HG02759 (cell line): ENCODE data around the gene LPAR3.
"Not testable (repeated sequence)": the region's sequence is repeated elsewhere in the genome, so short reads cannot be mapped to it uniquely, and the experiment has no call there.

Experiments
- ATAC-seq: cut with Tn5 transposase; IDR thresholded peaks from one replicate; pipeline ENCODE4 v1.9.1; 2021; ENCODE audit warnings: mild to moderate bottlenecking, moderate library complexity; ENCODE audit not compliant: unreplicated experiment

LPAR3 gene

DNA sequence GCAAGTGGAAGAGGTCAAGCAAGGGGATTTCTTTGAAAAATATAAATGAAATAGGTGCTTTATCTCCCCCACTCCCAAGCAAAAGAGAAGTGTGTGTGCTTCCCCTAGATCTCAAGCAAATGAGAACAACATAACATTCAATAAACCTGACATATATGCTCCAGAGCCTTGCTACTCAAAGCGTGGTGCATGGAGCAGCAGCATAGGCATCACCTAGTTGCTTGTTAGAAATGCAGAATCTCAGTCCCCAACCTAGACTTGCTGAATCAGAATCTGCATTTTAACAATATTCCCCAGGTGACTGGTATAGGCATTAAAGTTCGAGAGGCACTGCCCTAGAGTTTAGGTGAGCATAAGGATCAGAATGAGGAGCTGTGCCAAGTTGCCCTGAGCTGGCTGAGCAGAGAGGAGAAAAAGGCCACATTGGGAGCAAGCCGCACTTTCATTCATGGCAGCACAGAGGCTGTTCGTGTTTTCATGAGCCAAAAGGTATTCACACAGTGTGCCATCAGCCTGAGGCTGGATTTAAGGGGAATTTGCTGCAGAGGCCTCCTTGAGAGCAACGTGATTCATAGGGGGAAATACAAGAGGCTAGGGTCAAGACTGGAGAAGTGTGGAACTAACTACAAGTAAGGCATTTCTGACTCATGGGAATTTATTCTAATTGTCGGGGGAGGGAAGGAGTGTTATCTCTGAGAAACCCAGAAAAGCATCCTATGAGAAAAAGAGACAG is 14.3 kb upstream of the LPAR3 start:
- ATAC-seq, result no peak

DNA sequence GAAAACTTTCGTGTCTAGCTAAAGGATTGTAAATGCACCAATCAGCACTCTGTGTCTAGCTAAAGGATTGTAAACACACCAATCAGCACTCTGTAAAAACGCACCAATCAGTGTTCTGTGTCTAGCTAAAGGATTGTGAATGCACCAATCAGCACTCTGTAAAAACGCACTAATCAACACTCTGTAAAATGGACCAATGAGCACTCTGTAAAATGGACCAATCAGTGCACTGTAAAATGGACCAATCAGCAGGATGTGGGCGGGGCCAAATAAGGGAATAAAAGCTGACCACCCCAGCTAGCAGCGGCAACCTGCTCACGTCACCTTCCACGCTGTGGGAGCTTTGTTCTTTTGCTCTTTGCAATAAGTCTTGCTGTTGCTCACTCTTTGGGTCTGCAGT is 9.7 kb upstream of the LPAR3 start:
- ATAC-seq, result not testable (repeated sequence)

DNA sequence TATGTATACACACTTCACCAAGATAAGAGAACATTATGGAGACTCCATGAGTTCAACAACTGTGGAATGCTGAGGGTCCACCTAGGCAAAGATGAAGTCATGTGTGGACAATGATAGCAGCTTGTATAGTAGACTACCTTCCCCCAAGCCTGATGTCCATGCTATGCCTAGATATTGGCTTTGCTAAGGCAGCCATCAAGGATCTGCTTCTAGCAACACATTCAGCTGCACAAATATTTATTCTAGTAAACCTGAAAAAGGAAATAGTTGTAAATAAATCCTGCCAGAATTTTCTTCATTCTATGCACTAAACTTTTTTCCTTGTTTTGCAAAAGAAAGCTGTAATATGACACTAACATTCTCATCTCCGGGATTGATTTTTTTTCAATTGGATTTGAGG is 7.0 kb upstream of the LPAR3 start:
- no peak for ATAC-seq

DNA sequence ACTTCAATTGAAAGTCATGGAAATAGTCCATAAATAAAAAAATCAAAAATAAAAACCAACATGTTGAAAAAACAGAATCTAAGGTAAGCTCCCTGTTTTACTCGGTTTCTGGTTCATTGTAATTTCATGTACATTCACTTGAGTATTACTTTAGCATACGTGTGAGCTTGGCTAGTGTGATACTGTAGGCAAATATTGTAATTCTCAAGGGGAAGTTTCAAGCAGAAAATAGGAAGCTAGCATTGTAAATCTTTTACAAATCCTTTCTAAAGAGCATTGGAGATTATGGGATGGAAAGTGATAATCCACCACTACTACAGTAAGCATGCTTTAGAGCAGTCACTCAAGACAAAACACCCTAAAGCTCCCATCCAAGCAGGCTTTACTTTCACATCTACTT is 3.3 kb upstream of the LPAR3 start:
- ATAC-seq, result no peak

DNA sequence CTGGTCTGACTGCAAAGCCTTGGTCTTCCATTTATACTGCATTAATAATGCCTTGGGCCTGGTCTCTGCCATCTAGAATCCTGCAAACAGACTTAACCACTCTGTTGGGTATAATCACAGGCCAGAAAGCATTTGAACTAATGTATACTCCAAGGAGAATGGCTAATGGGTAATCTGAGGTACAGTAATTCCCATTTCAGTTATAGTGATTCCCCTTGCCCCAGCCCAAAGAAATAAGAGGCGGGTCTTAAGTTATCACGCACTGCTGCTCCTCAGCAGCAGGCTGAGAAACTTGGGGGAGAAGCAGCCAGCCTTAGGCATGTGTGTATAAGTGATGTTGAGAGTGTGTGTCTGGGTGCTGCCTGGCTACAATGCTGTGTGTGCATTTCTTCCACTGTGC is 2.4 kb downstream of the LPAR3 start:
- ATAC-seq, result no peak

DNA sequence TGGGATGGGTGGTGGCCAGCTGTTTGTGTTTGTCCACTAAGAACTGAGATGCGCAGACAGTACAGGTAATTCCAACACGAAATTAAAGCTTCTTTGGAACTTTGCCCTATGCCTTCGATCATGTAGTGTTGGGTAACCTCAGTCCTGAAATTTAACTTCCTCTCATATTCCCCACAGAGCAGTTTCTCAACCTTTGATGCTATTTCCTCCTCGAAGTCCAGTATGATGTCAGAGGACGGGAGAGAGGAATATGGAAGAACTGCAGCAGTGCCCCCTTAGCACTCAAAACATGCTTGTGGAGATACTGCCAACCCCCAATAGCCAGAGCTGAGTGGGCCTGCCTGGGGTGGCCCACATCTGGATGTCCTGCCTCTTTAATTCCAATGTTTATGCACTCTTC is 3.6 kb downstream of the LPAR3 start:
- ATAC-seq, result no peak

DNA sequence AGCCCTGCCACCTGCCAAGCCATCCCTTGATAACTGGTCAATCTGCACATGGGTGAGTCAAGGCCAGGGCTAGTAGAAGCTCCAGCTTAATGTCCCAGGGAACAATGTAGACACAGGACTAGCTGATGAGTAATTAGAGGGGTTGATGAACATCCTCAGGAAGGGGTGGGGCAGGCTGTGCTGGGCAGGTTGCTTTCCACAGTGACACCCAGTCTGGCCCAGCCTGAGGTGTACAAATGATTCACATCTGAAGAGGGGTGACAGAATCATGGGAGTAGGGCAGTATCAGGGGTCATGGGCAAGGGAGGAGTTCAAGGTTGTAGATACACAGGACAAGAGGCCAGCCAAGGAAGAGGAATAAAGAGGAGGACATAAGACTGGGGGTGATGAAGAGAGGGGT is 4.3 kb downstream of the LPAR3 start:
- ATAC-seq, result no peak

DNA sequence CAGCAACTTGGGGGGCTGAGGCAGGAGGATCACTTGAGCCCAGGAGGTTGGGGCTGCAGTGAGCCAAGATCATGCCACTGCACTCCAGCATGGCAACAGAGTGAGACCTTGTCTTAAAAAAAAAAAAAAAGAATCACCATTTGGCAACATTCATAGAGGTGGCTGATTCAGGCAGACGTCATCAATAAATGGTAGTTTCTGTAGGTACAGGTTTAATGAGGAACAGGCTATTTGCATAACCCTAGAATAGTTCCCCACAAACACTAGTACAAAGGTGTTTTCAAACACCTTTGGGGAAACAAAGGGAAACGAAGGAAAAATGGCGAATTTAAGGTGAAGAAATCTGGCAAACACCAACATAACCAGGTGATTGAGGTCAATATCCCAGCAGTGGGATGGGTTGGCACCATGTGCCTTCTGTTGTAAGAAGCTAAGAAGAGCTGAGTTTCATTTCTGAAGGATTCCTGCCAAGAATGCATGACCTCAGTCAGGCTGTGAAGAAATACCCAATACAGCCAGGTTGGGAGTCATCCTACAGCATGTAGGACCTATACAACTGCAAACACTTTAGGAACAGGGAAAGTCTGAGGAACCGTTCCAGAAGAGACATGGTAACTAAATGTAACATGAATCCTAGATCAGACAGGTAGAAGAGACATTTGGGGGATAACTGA is 5.6 kb downstream of the LPAR3 start:
- ATAC-seq, result no peak

DNA sequence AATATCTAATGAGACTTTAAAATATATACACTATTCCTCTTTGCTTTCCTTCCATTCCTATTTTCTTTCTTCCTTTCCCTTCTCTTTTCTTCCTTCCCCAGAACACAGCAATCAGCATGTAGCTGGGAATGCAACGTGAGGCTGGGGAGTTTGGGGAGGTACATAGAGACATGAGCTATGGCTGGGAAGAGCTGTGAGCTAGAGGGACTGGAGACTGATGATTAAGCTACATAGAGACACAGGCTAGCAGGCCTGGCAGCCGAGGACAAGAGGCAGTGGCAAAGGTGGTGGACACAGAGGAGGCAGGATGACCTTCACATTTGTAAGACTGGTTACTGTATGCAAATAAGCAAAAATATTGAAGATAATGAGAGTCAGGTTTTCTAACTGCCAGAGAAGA is 7.5 kb downstream of the LPAR3 start:
- no peak for ATAC-seq

DNA sequence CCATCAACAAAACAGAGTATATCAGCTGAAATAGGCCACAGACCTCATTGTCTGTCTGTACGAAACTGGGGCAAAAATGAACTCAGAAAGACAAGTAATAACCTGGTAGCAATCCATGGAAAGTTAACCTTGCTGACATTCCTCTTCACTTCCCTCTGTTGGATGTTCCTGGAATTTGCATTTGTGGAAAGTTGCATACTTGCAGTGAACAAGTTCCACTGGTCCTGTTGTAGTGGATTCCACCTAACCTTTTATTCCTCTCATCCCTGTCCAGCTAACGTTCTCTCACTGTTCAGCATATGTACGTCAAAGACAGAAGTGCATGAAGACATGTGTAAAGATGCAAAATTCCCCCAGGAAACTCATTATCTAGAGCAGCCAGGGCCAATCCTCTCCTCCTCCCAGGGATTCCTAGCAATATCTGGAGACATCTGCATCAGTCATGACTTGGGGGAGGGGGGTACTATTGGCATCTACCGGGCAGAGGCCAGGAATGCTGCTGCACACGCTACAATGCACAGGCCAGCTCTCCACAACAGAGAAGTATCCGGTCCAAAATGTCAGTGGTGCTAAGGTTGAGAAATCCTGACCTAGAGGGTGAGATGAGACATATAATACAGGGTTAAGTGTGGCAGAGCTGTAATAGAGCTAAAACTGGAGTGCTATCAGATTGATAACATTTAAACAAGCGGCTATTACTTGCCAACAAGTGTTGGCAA is 8.2 kb downstream of the LPAR3 start:
- ATAC-seq, result no peak

DNA sequence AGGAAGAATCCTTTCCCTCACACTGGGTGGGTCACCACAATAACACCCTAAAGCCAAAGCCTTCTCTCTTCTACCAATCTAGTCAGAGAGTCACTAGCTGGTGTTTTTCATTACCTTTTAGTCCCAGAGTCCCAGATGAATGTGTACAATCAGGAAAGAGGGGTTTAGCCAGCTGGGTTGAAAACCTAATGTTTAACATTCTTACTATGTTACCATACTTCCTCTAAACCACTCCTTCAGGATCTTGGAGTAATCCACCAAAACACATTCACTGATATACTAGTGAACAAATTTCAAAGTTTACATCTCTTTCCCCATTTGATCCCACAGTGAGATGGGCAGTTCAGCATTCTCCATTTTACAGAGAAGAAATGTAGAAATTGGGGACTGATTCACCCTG is 9.7 kb downstream of the LPAR3 start:
- ATAC-seq, result no peak

DNA sequence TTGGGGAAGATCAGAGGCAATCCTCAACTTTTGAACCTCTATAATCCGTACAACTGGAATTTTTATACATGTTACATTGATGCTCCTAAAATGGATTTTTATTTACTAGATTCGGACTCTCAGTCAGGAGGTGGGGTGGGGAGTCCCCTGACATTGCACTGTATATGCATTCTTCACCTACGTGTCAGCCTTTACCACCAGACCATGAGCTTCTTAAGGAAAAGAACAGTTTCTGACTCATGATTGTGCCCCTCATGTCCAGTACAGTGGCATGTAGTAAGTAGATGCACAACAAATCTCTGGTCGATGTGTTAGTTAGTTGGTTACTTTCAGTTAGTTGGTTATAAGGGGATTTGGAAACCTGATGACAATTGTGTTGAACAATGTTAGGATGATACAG is 15.4 kb downstream of the LPAR3 start:
- no peak for ATAC-seq

DNA sequence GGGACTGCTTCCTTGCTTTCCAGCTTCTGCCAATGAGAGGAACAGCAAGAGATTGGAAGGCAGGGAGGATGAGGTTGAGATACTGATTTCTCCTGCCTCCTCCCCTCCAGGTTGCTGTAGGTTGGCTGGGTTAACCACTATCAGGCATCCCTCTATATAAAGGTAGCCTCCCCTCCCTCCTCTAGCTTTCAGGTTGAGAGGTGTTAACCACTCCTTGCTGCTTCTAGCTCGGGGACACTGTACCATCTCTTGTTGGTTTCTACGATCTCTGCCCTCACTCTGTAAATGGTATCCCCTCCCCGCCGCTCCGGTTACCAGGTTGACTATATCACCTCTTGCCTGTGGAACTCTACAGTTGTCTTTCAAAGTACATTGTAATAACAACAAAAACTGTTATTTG is 16.7 kb downstream of the LPAR3 start:
- no peak for ATAC-seq

DNA sequence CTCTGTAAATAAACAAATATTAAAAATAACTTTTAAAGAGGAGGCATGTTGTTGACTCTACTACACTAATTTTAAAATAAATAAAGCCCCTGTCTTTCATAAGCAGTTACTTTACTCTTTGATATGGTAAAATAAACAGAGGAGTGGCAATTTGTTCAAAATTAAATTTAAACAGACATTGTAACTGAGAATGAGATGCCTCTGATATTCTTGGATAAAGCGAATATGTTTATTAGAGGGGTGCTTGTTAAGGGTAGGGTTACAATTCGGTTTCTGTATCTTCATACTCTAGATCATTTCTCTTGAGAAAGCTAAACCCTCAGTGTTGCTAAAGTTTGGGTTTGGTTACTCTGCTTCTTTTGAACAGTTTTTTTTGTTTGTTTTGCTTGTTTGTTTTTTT is 19.6 kb downstream of the LPAR3 start:
- no peak for ATAC-seq

DNA sequence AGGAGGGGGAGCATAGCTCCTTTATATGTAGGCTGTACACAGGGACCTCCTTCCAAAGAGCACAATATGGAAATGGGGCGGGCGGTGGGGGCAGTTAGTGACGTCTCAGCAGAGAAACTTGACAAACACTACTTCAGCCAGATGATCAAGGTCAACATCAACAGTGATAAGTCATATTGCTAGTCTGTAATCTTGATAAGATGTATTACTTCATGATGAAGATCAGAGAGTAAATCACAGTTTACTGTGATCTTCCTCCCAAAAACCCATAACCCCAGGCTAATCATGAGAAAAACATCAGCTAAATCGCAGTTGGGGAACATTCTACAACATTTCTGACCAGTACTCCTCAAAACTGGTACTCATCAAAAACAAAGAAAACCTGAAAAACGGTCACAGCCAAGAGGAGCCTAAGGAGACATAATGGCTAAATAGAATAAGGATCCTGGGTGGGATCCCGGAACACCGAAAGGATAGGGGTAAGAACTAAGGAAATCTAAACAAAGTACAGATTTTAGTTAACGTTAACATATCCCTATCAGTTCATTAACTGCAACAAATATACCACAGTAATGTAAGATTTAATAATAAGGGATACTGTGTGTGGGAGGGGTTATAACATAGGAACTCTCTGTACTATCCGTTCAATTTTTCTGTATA is 20.2 kb downstream of the LPAR3 start:
- ATAC-seq, result no peak

DNA sequence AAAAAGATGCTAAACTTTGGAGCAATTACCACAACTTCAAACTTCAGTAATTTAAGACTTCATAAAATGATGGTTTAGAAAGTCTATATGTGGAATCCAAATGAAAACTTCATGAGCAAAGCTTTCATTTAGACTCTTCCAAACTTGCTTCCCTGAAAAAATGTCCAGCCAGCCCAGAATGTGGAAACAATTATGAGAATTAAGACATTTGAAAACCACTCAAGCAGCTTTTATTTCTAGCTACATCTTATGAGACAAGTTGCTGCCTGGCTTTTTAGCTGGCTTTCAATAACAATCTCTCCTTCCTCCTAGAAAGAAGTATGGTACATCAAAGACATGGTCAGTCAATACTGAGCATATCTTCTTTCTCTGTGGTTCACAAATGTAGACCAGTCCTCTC is 21.8 kb downstream of the LPAR3 start:
- no peak for ATAC-seq

DNA sequence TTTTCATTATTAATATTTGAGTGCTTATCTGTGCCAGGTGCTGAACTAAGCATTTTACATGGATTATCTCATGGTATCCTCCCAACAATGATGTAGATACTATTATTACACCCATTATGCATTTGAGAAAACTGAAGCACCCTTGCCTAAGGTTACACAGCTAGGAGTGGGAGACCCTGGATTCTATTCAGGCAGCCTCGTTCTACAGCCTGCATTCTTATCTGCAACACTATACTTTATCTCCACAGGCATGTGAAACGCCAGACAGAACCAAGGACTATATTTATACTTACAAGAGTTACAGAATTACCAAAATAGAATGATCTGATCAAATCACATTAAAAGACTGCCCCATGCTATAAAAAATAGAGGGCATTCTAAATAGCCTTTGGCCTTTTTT is 22.4 kb downstream of the LPAR3 start:
- no peak for ATAC-seq

DNA sequence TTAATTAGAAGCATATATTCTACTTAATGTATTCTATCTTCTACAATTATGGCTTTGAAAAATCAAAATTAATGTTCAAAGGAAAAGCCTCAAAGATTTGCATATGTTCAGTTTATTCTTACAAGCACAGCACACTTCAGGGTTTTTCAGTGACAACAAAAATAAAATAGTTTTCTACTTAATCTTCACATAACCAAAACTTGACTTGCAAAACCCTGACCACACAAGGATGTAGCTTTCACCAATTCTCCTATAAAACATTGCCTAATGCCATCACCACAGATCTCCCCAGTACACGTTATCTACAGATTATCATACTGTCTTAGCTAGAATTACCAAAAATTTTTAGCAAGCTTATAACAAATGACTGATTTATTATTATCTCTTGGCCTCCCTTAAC is 23.3 kb downstream of the LPAR3 start:
- ATAC-seq, result no peak

DNA sequence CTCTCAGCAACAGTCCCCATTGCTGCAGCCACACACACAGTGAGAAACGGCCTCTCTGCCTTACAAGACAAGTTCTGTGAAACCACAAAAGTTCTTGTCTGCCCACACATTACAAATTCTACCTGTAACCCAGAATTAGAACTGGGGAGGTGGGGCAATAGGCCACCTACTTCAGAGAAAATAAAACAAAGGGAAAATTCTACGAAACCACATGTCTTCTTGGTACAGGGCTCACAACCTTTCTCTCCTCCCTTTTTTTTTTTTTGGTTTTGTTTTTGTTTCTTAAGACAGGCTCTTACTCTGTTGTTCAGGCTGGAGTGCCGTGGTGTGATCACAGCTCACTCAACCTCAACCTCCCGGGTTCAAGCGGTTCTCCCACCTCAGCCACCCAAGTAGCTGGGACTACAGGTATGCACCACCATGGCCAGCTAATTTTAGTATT is 30.2 kb downstream of the LPAR3 start:
- peak; percentile 85 for ATAC-seq

DNA sequence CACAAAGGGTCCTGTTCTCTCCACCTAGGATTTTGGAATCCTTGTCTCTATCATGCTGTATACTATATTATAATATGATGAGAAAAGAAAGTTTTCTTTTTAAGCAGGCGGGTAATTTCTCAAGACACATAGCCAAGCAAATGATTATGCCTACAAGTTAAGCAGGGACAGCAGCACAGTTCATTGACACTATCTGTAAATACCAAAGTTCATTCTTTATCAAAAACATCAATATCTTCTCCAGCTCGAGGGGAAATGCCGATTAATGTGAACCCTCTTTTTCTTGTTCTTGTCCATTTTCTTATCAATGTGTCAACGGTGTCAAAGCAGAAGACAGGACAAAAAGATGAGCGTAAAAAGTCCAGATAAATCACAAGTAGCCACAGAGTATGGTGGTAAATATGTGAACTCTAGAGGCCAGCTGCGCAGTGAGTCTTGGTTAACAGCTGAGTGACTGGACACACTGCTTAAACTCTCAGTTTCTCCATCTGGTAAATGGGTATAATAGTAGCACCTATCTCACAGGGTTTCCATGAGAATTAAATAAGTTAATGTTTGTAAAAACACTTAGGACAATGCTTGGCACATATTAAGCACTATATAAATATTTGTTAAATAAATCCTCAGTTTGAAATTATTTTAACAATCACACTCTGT is 30.9 kb downstream of the LPAR3 start:
- ATAC-seq, result no peak

DNA sequence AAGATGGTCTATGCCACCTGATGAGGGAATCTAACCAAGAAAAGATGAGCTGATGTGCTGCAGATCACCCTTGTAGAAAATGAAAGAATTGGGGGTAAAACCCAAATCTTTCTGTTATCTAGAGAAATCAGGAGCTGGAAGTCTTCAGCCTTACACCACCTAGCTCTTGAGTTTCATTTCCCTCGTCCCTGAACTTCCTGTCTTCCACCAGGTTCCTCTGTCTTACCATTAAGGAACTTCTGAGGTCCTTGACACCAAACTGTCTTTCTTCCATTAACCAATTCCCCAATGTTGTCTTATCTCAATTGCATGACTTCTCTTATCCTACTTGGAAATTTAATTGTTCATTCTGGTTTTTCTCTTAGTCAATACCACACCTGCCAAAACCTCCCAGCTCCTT is 31.5 kb downstream of the LPAR3 start:
- no peak for ATAC-seq
